Stimulated activated CD4-positive, alpha-beta T cell treated with anti-CD3 and anti-CD28 coated beads, Interleukin-4, amount 100 ng/mL, for 24 hours (primary cell): Measurements from ENCODE around the gene ARFGAP3.

Experiments used
- DNase-seq: peaks from one replicate; pipeline ENCODE4 v3.0.0-alpha.2; 2020

Gene ARFGAP3

GRCh38 chr22:42816336-42816735 lies 40.7 kb downstream of the ARFGAP3 start:
- DNase-seq = no peak

- no peak for DNase-seq
Measured at GRCh38 chr22:42814616-42815015, 42.5 kb downstream of the ARFGAP3 start.

GRCh38 chr22:42814215-42814614 lies 42.9 kb downstream of the ARFGAP3 start:
- no peak for DNase-seq

GRCh38 chr22:42813501-42813900 lies 43.6 kb downstream of the ARFGAP3 start:
- no peak for DNase-seq

GRCh38 chr22:42811459-42811858 lies 45.6 kb downstream of the ARFGAP3 start:
- DNase-seq = no peak

- DNase-seq = no peak
Measured at GRCh38 chr22:42808521-42808920, 48.6 kb downstream of the ARFGAP3 start.

GRCh38 chr22:42807185-42807584 lies 49.9 kb downstream of the ARFGAP3 start:
- no peak for DNase-seq

GRCh38 chr22:42805998-42806830 lies 50.9 kb downstream of the ARFGAP3 start:
- DNase-seq = no peak

GRCh38 chr22:42805016-42805997 lies 51.8 kb downstream of the ARFGAP3 start:
- DNase-seq = no peak

GRCh38 chr22:42803389-42803788 lies 53.7 kb downstream of the ARFGAP3 start:
- no peak for DNase-seq

- no peak for DNase-seq
Measured at GRCh38 chr22:42801252-42802080, 55.6 kb downstream of the ARFGAP3 start.

- DNase-seq = no peak
Measured at GRCh38 chr22:42800451-42801251, 56.4 kb downstream of the ARFGAP3 start.

- DNase-seq = no peak
Measured at GRCh38 chr22:42799461-42800405, 57.3 kb downstream of the ARFGAP3 start.

GRCh38 chr22:42799061-42799460 lies 58.0 kb downstream of the ARFGAP3 start:
- no peak for DNase-seq

- DNase-seq = no peak
Measured at GRCh38 chr22:42797011-42797410, 60.1 kb downstream of the ARFGAP3 start.

GRCh38 chr22:42796081-42796480 lies 61.0 kb downstream of the ARFGAP3 start:
- no peak for DNase-seq

- no peak for DNase-seq
Measured at GRCh38 chr22:42794551-42795510, 62.2 kb downstream of the ARFGAP3 start.

- DNase-seq = no peak
Measured at GRCh38 chr22:42793848-42794405, 63.1 kb downstream of the ARFGAP3 start.
